Sigmoid colon (tissue), 3 donors: ENCODE data around the gene EHD1.

Source experiments
- POLR2A ChIP-seq, 2 donors: fragments of 450-650 bp; IDR thresholded peaks; one replicate each; pipeline ENCODE4 v1.6.1; 2016; ENCODE audit warnings: antibody characterized with exemption in 2 of 2, mild to moderate bottlenecking in 2 of 2, moderate library complexity in 2 of 2
- TF ChIP-seq, protein P1 (sequence below), 4 experiments: fragments of 450-650 bp in 3 of 4; fragments of 200-600 bp in 1 of 4; IDR thresholded peaks; one replicate each; pipeline ENCODE4 v1.5.1; 2016 to 2019; ENCODE audit warnings: antibody characterized with exemption in 4 of 4, mild to moderate bottlenecking in 3 of 4, moderate library complexity in 2 of 4

DNA sequence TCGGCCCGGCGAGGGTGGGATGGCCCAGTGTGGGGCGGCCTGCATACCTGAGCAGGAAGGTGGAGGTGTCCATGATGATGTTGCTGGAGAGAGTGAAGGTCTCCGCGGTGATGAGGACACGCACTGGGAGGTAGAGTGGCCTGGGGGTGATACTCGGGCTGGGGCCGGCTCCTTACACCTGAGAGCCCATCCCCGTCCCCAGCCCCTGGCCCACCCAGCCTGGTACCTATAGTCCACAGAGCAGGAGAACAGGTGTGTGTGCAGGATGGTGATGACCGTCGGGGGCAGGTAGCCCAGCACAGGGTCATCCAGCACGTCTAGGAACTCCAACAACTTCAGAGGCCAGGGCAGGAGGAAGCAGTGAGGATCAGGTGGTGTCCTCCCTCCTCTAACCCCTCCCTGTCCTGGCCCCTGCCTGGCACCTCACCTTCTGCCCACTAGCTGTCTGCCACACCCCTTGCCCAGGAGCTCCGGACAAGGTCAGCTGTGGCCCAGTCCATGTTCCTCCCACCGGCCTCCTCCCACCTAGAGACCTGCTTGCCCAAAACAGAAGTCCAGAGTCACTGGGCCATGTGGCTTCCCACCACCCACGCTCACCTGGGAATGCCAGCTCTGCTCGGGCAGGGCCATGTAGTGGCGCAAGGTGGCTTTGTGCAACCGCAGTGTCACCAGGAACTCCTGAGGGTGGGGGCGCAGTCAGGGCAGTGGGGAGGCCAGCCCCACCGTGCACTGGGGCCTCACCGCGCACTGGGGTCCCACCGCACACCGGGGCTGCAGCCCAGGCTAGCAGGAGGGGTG lies 27.3 kb upstream of the EHD1 start:
- TF ChIP-seq, protein P1, sequence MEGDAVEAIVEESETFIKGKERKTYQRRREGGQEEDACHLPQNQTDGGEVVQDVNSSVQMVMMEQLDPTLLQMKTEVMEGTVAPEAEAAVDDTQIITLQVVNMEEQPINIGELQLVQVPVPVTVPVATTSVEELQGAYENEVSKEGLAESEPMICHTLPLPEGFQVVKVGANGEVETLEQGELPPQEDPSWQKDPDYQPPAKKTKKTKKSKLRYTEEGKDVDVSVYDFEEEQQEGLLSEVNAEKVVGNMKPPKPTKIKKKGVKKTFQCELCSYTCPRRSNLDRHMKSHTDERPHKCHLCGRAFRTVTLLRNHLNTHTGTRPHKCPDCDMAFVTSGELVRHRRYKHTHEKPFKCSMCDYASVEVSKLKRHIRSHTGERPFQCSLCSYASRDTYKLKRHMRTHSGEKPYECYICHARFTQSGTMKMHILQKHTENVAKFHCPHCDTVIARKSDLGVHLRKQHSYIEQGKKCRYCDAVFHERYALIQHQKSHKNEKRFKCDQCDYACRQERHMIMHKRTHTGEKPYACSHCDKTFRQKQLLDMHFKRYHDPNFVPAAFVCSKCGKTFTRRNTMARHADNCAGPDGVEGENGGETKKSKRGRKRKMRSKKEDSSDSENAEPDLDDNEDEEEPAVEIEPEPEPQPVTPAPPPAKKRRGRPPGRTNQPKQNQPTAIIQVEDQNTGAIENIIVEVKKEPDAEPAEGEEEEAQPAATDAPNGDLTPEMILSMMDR (IDR thresholded peaks at IDR 0.05) = no peak
- no peak for TF ChIP-seq POLR2A (IDR thresholded peaks at IDR 0.05)
